Panc1 (cell line): ENCODE data around the gene CUL1. TPM values are rescaled to one million over a fixed set of nuclear protein-coding genes. Genes with fewer than 3 reads are reported as not detected.

Experiments
- ATAC-seq: fragments of 200-7000 bp; cut with Tn5 transposase; 2 replicates; pipeline ENCODE4 v1.9.1; 2020; ENCODE audit warnings: mild to moderate bottlenecking, moderate library complexity
- BruUV-seq: library from RNA; stranded (reverse); fragments of 400-500 nt; replicated peaks from 2 replicates; lab custom pipeline; 2021; lab: Mats Ljungman, UMichigan
- CTCF ChIA-PET: fragments of 300-600 bp; sonication (Branson Sonifier 250); formaldehyde crosslinking; loops from one replicate; lab custom pipeline; 2022; ENCODE audit warnings: antibody characterized with exemption; lab: Charles Lee
- POLR2A ChIA-PET: fragments of 300-600 bp; sonication (Branson Sonifier 250); formaldehyde crosslinking; loops from one replicate; lab custom pipeline; 2022; ENCODE audit warnings: antibody characterized with exemption; lab: Charles Lee
- DNase-seq: peaks from one replicate; pipeline ENCODE4 v3.0.0-alpha.2; 2010; ENCODE audit warnings: low read depth, low spot score
- H3K27ac ChIP-seq: 2 replicates; pipeline ENCODE4 v1.5.1; 2011; ENCODE audit warnings: mild to moderate bottlenecking, low read length, inconsistent platforms
- H3K27me3 ChIP-seq: fragments of 200-500 bp; sonication (Bioruptor generic); 2 replicates; pipeline ENCODE4 v1.6.0; 2014; ENCODE audit warnings: low read length, inconsistent platforms; ENCODE audit not compliant: control insufficient read depth, insufficient read depth
- H3K36me3 ChIP-seq: fragments of 200-500 bp; sonication (Bioruptor generic); 2 replicates; pipeline ENCODE4 v1.5.1; 2014; ENCODE audit warnings: inconsistent platforms, mild to moderate bottlenecking, low read length, moderate library complexity; ENCODE audit not compliant: control insufficient read depth, insufficient read depth
- H3K4me1 ChIP-seq: 2 replicates; pipeline ENCODE4 v1.5.1; 2011; ENCODE audit warnings: inconsistent platforms, mild to moderate bottlenecking, low read length, moderate library complexity; ENCODE audit not compliant: control insufficient read depth, insufficient read depth
- H3K4me3 ChIP-seq, 2 experiments: 2 replicates each; pipeline ENCODE4 v1.5.1; 2011 to 2012; ENCODE audit warnings: low read depth in 2 of 2, low read length in 2 of 2, mild to moderate bottlenecking in 2 of 2, inconsistent platforms in 1 of 2, moderate library complexity in 1 of 2
- H3K9me3 ChIP-seq: fragments of 200-500 bp; sonication (Bioruptor generic); 2 replicates; pipeline ENCODE4 v1.5.1; 2014; ENCODE audit warnings: low read depth, mild to moderate bottlenecking, inconsistent platforms, low read length, moderate library complexity; ENCODE audit not compliant: control insufficient read depth, insufficient read depth
- CTCF ChIP-seq: fragments of 450-650 bp; IDR thresholded peaks from 2 replicates; pipeline ENCODE4 v1.5.1; 2017; ENCODE audit warnings: mild to moderate bottlenecking
- POLR2AphosphoS5 ChIP-seq: IDR thresholded peaks from 2 replicates; pipeline ENCODE4 v1.6.1; 2012; ENCODE audit warnings: mild to moderate bottlenecking, low read depth, low read length, moderate library complexity
- REST ChIP-seq, 2 experiments: IDR thresholded peaks; 2 replicates each; pipeline ENCODE4 v1.6.1; 2011 to 2012; ENCODE audit warnings: low read depth in 2 of 2, control low read depth in 1 of 2, low read length in 1 of 2, mild to moderate bottlenecking in 1 of 2, moderate library complexity in 1 of 2; ENCODE audit not compliant: insufficient read depth in 1 of 2
- SIN3A ChIP-seq: IDR thresholded peaks from 2 replicates; pipeline ENCODE4 v1.6.1; 2012; ENCODE audit warnings: low read depth, mild to moderate bottlenecking, low read length, moderate library complexity, borderline replicate concordance; ENCODE audit not compliant: insufficient read depth
- TCF7L2 ChIP-seq: IDR thresholded peaks from 2 replicates; pipeline ENCODE4 v1.6.1; 2011; ENCODE audit warnings: mild to moderate bottlenecking, low read depth, low read length, inconsistent platforms
- in situ Hi-C: cut with HindIII; loops from 2 replicates; pipeline ENCODE4 v1.10.0; 2016; ENCODE audit warnings: low sequenced_read_pairs, low pct_unique_long_range_greater_than_20kb
- intact Hi-C: fragments of 100-400 bp; cut with micrococcal nuclease; formaldehyde crosslinking; loops from one replicate; pipeline ENCODE4 v1.10.0; 2022; ENCODE audit not compliant: unreplicated experiment
- total RNA-seq: library from RNA; stranded (reverse); gene quantifications from one replicate; pipeline ENCODE4 v1.2.1, GENCODE V29; 2021; ENCODE audit not compliant: unreplicated experiment

The CUL1 gene
- total RNA-seq, 1 experiment from 2014 or later, result 60.6 TPM

- H3K4me1 ChIP-seq, result no peaks in the 10 kb centered on the region
- H3K9me3 ChIP-seq, result no peaks in the 10 kb centered on the region
- in situ Hi-C loops (no loop called here), intact Hi-C loops (no loop called here)
- no peak overlapping the region for H3K27ac ChIP-seq
- H3K27me3 ChIP-seq, result no peaks in the 10 kb centered on the region
- DNase-seq (no peak), ATAC-seq (no peak)
- CTCF ChIA-PET, result no interaction called here
- POLR2A ChIA-PET, result no interaction called here
- TF ChIP-seq POLR2AphosphoS5 (no peak), REST (IDR thresholded peaks at IDR 0.05; ENCODE audit: insufficient read depth in 1 of 2, low read depth in 2 of 2, low read length in 1 of 2) (no peak), CTCF (no peak)
- H3K4me3 ChIP-seq, result no peak overlapping the region
- BruUV-seq, result no TSS peak
- peaks cover 3% of the 10 kb centered on the region; the same call in 1 of the 2 replicates for H3K36me3 ChIP-seq
These were observed 75.8 kb downstream of the CUL1 start for GRCh38 chr7:148774471-148774870.

GRCh38 chr7:148782757-148783456, 84.2 kb downstream of the CUL1 start:
- CTCF ChIA-PET, result no interaction called here
- no peaks in the 10 kb centered on the region for H3K4me1 ChIP-seq
- POLR2A ChIA-PET, result no interaction called here
- H3K27me3 ChIP-seq, result no peaks in the 10 kb centered on the region
- intact Hi-C loops (no loop called here), in situ Hi-C loops (no loop called here)
- no peak for ATAC-seq
- no peak overlapping the region for H3K27ac ChIP-seq
- no peak overlapping the region for H3K4me3 ChIP-seq
- H3K36me3 ChIP-seq, result peaks cover 21% of the 10 kb centered on the region
- no TSS peak for BruUV-seq
- H3K9me3 ChIP-seq, result no peaks in the 10 kb centered on the region
- DNase-seq, result no peak
- no peak for TF ChIP-seq TCF7L2
- TF ChIP-seq POLR2AphosphoS5, result no peak
- TF ChIP-seq REST (IDR thresholded peaks at IDR 0.05; ENCODE audit: insufficient read depth in 1 of 2, low read depth in 2 of 2, low read length in 1 of 2), result no peak
- TF ChIP-seq SIN3A, result no peak
- TF ChIP-seq CTCF, result no peak
